Nephron progenitor cell (in vitro differentiated cells): ENCODE data around the gene TP63.

Experiments used
- DNase-seq: peaks from one replicate; pipeline ENCODE4 v3.0.0; 2021
- H3K27ac Mint-ChIP-seq: 2 replicates; pipeline ENCODE4 v1.8.0; 2021; ENCODE audit warnings: mild to moderate bottlenecking, moderate library complexity, mixed read lengths
- H3K27me3 Mint-ChIP-seq: 2 replicates; pipeline ENCODE4 v1.8.0; 2021; ENCODE audit warnings: mild to moderate bottlenecking, low read depth, mixed read lengths; ENCODE audit not compliant: poor library complexity
- H3K36me3 Mint-ChIP-seq: 2 replicates; pipeline ENCODE4 v1.8.0; 2021; ENCODE audit warnings: low read depth, mixed read lengths
- H3K4me1 Mint-ChIP-seq: 2 replicates; pipeline ENCODE4 v1.8.0; 2021; ENCODE audit warnings: mixed read lengths
- H3K4me3 Mint-ChIP-seq: 2 replicates; pipeline ENCODE4 v1.8.0; 2021; ENCODE audit warnings: mild to moderate bottlenecking, moderate library complexity, mixed read lengths
- H3K9me3 Mint-ChIP-seq: 2 replicates; pipeline ENCODE4 v1.8.0; 2021; ENCODE audit warnings: mild to moderate bottlenecking, moderate library complexity, mixed read lengths
- CTCF ChIP-seq: fragments of 200-600 bp; sonication (generic); IDR thresholded peaks from 2 replicates; pipeline ENCODE4 v1.5.0; 2021; ENCODE audit warnings: antibody characterized with exemption

TP63 gene

DNA sequence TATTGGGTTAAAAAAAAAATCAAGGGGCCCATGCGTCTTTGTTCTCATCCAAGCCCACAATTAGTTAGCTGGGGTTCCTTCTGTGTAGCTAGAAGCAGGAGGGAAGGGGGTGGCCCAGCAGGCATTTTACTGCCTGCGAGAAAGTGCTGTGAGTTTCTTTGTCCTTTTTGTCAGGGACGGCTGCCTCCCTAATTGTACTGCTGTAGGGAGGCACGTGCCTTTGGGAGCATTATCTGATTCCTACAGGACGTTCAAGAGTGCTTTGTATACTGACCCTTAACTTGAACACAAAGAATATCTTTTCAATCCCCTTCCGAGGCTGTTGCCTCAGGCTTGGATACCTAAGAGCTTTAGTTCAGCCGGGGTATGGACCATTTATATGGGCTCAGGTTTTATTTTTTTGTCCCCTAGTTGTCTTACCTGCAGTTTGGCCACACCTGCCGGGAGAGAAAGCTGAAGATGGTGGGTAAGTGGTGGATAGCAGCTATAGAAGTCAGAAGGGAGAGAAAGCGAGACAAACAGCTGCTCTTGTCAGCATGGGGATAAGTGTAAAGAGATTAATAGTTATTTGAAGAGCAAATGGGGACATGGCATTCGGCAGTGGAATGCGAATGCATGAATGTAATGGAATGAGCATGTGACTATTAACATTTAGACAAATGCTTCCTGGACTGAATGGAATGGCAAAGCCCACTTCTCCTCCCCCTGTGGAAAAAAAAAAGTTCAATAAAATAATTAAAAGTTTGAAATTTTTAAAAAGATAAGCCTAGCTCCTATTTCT lies 175.2 kb downstream of the TP63 start:
- Mint-ChIP-seq H3K4me3 (peak overlapping the region; percentile 8), H3K27ac (no peak overlapping the region), H3K9me3 (peaks cover 3% of the 10 kb centered on the region), H3K36me3 (no peaks in the 10 kb centered on the region), H3K27me3 (peaks cover 21% of the 10 kb centered on the region), H3K4me1 (peaks cover 24% of the 10 kb centered on the region)
- TF ChIP-seq CTCF = no peak
- peak; percentile 10 for DNase-seq

DNA sequence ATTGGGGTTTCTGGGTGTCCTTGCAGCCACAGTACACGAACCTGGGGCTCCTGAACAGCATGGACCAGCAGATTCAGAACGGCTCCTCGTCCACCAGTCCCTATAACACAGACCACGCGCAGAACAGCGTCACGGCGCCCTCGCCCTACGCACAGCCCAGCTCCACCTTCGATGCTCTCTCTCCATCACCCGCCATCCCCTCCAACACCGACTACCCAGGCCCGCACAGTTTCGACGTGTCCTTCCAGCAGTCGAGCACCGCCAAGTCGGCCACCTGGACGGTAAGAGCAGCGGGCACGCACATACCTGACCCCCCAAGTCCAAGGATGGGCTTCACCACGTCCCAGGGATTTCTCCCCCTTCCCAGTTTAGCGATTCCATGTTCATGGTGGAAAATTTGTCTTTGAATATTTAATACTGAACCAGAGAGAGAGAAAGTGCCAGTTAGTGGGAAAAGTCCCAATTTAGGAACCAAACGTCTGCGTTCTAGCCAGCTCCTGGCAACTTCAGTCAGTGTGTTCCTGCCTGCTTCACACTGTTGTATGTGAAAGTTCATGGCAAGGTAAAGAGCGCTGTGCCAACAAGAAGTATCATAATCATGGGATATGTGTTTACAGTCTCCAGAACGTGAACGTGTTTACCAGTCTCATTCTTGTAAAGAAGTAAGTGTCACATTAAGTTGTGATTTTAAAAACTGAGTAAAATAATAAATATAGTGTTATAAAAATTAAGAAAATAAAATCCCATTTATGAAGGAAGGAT lies 177.2 kb downstream of the TP63 start:
- no peak overlapping the region for H3K27ac Mint-ChIP-seq
- H3K4me3 Mint-ChIP-seq = no peak overlapping the region
- H3K36me3 Mint-ChIP-seq = no peaks in the 10 kb centered on the region
- peaks cover 28% of the 10 kb centered on the region for H3K4me1 Mint-ChIP-seq
- H3K9me3 Mint-ChIP-seq = peaks cover 3% of the 10 kb centered on the region
- TF ChIP-seq CTCF = no peak
- peaks cover 17% of the 10 kb centered on the region for H3K27me3 Mint-ChIP-seq
- no peak for DNase-seq

- Mint-ChIP-seq H3K36me3 (no peaks in the 10 kb centered on the region), H3K27ac (no peak overlapping the region), H3K4me1 (peaks cover 40% of the 10 kb centered on the region), H3K27me3 (peaks cover 17% of the 10 kb centered on the region), H3K9me3 (peaks cover 3% of the 10 kb centered on the region), H3K4me3 (no peak overlapping the region)
- DNase-seq = no peak
- no peak for TF ChIP-seq CTCF
Measured at GRCh38 chr3:189809583-189809982, 178.4 kb downstream of the TP63 start.

- Mint-ChIP-seq H3K9me3 (peaks cover 3% of the 10 kb centered on the region), H3K4me3 (no peak overlapping the region), H3K4me1 (peaks cover 26% of the 10 kb centered on the region), H3K36me3 (no peaks in the 10 kb centered on the region), H3K27me3 (peaks cover 7% of the 10 kb centered on the region), H3K27ac (no peak overlapping the region)
- no peak for TF ChIP-seq CTCF
- no peak for DNase-seq
Measured at GRCh38 chr3:189812806-189813465, 181.7 kb downstream of the TP63 start.

- no peak for TF ChIP-seq CTCF
- Mint-ChIP-seq H3K36me3 (no peaks in the 10 kb centered on the region), H3K4me3 (peak overlapping the region; percentile 0), H3K27me3 (peaks cover 3% of the 10 kb centered on the region), H3K4me1 (peaks cover 26% of the 10 kb centered on the region), H3K27ac (no peak overlapping the region), H3K9me3 (no peaks in the 10 kb centered on the region)
- peak; percentile 25 for DNase-seq
Measured at GRCh38 chr3:189813647-189814240, 182.6 kb downstream of the TP63 start.
